Eye (tissue), 1 donor: ENCODE results near the gene GHR.
A peak's percentile ranks its signal among the peaks of the same experiment; 100 is the strongest.

Source experiments
- DNase-seq: peaks from one replicate; pipeline ENCODE4 v3.0.0-alpha.2; 2015

The GHR gene

GRCh38 chr5:42745426-42745825 is 322.2 kb downstream of the GHR start:
- DNase-seq = no peak

- DNase-seq = no peak
These were observed 322.6 kb downstream of the GHR start for GRCh38 chr5:42745856-42746255.

- no peak for DNase-seq
These were observed 325.8 kb downstream of the GHR start for GRCh38 chr5:42749020-42749419.

GRCh38 chr5:42750507-42750906 is 327.3 kb downstream of the GHR start:
- no peak for DNase-seq

GRCh38 chr5:42751044-42751443 is 327.8 kb downstream of the GHR start:
- no peak for DNase-seq

- no peak for DNase-seq
These were observed 329.9 kb downstream of the GHR start for GRCh38 chr5:42753099-42753498.

GRCh38 chr5:42756606-42757601 is 333.7 kb downstream of the GHR start, which contains the start of gene CCDC152:
Gene CCDC152, plus strand, starts transcription at chr5:42756818. Its CDS starts 2,304 bp downstream, at chr5:42759122.
- DNase-seq = peak; percentile 82

- no peak for DNase-seq
These were observed 336.2 kb downstream of the GHR start for GRCh38 chr5:42759456-42759855.

- DNase-seq = no peak
These were observed 337.2 kb downstream of the GHR start for GRCh38 chr5:42760426-42760825.

- DNase-seq = no peak
These were observed 338.6 kb downstream of the GHR start for GRCh38 chr5:42761791-42762190.

- peak; percentile 73 for DNase-seq
These were observed 344.4 kb downstream of the GHR start for GRCh38 chr5:42767491-42768105.

GRCh38 chr5:42768106-42768504 is 344.9 kb downstream of the GHR start:
- no peak for DNase-seq

- DNase-seq = no peak
These were observed 346.8 kb downstream of the GHR start for GRCh38 chr5:42770003-42770402.
